Body of pancreas (tissue), 4 donors: ENCODE results near the gene DESI1. TPM values are rescaled to one million over a fixed set of nuclear protein-coding genes. Genes with fewer than 3 reads are reported as not detected.

Experiments
- ATAC-seq: fragments of 150-250 bp; one replicate; pipeline ENCODE4 v1.9.1; 2016
- DNase-seq, 4 donors: peaks; one replicate each; pipeline ENCODE4 v3.0.0-alpha.2; 2019
- H3K27ac ChIP-seq, 4 donors: fragments of 200-600 bp; sonication (generic); 1 replicate in 3 of 4; 2 replicates in 1 of 4; pipeline versions ENCODE4 v1.5.1 to v1.6.1; 2016 to 2019; ENCODE audit warnings: mild to moderate bottlenecking in 1 of 4, mixed read lengths in 1 of 4, moderate library complexity in 1 of 4
- H3K27me3 ChIP-seq, 2 donors: fragments of 200-600 bp; sonication (generic); one replicate each; pipeline ENCODE4 v1.6.0; 2016; ENCODE audit warnings: mild to moderate bottlenecking in 1 of 2
- H3K36me3 ChIP-seq, 2 donors: fragments of 200-600 bp; sonication (generic); replicated peaks in 1 of 2; 2 replicates each; pipeline ENCODE4 v1.5.1; 2016; ENCODE audit warnings: low read depth in 2 of 2; ENCODE audit not compliant: insufficient read depth in 1 of 2
- H3K4me1 ChIP-seq: fragments of 200-600 bp; sonication (generic); one replicate; pipeline ENCODE4 v1.6.0; 2016
- H3K4me3 ChIP-seq, 2 donors: fragments of 200-600 bp; sonication (generic); 1 replicate in 1 of 2; 2 replicates in 1 of 2; pipeline ENCODE4 v1.5.1; 2016 to 2019
- H3K9me3 ChIP-seq, 3 donors: fragments of 200-600 bp; sonication (generic); 1 replicate in 2 of 3; 2 replicates in 1 of 3; pipeline ENCODE4 v1.5.1; 2016
- CTCF ChIP-seq, 7 experiments: fragments of 450-650 bp in 4 of 7; fragments of 200-600 bp in 3 of 7; sonication (generic) in 3 of 7; IDR thresholded peaks; one replicate each; pipeline ENCODE4 v1.5.1; 2016 to 2019; ENCODE audit warnings: antibody characterized with exemption in 7 of 7
- POLR2A ChIP-seq, 3 donors: fragments of 450-650 bp; IDR thresholded peaks; one replicate each; pipeline ENCODE4 v1.6.1; 2016; ENCODE audit warnings: antibody characterized with exemption in 3 of 3, mild to moderate bottlenecking in 2 of 3
- WGBS, 2 donors: methylation state at CpG; one replicate each; pipeline ENCODE4 v1.1.5; 2017; 5-methylcytosine and 5-hydroxymethylcytosine counted together
- intact Hi-C: fragments of 100-400 bp; cut with DNase I; formaldehyde crosslinking; loops from one replicate; pipeline ENCODE4 v1.15.1; 2023
- total RNA-seq, 2 donors: library from RNA; depleted of rRNA; stranded (reverse); fragments of >200 nt; gene quantifications; one replicate each; pipeline ENCODE4 v1.1.0, GENCODE V29; 2016

The DESI1 gene
- total RNA-seq, 2 donors from 2014 or later = 11.2 to 17.1 TPM

- no peaks in the 10 kb centered on the region for H3K9me3 ChIP-seq
- peaks cover 8% of the 10 kb centered on the region for H3K4me1 ChIP-seq
- peaks cover 0 to 8% of the 10 kb centered on the region in 2 donors for H3K36me3 ChIP-seq
- TF ChIP-seq POLR2A (IDR thresholded peaks at IDR 0.05) = no peak
- TF ChIP-seq CTCF (IDR thresholded peaks at IDR 0.05) = no peak
- H3K27ac ChIP-seq = no peak overlapping the region
- intact Hi-C loops = loop anchor here (5.0 kb wide), 1 partner anchor 47 kb away; no protein-coding TSS in a partner anchor
- no peaks in the 10 kb centered on the region for H3K27me3 ChIP-seq
- WGBS, 2 donors = 80 to 83% methylated on average over 7 to 8 of the region's 8 CpGs
- no peak overlapping the region for H3K4me3 ChIP-seq
- no peak for ATAC-seq
- DNase-seq = no peak
Measured at GRCh38 chr22:41598891-41599635, 21.8 kb downstream of the DESI1 start.

- Histone ChIP-seq H3K27me3 (no peaks in the 10 kb centered on the region), H3K27ac (no peak overlapping the region), H3K4me1 (peaks cover 8% of the 10 kb centered on the region), H3K36me3 (peaks cover 0 to 6% of the 10 kb centered on the region in 2 donors), H3K4me3 (no peak overlapping the region), H3K9me3 (no peaks in the 10 kb centered on the region)
- no peak for TF ChIP-seq CTCF (IDR thresholded peaks at IDR 0.05)
- TF ChIP-seq POLR2A (IDR thresholded peaks at IDR 0.05) = no peak
- 88 to 90% methylated on average over 4 to 5 of the region's 5 CpGs for WGBS, 2 donors
- intact Hi-C loops = loop anchor here (5.0 kb wide), 1 partner anchor 46 kb away; no protein-coding TSS in a partner anchor
- DNase-seq = no peak
- no peak for ATAC-seq
Measured at GRCh38 chr22:41598081-41598480, 22.8 kb downstream of the DESI1 start.

GRCh38 chr22:41597635-41597953, 23.2 kb downstream of the DESI1 start:
- no peaks in the 10 kb centered on the region for H3K27me3 ChIP-seq
- TF ChIP-seq CTCF (IDR thresholded peaks at IDR 0.05) (no peak), POLR2A (IDR thresholded peaks at IDR 0.05) (no peak)
- intact Hi-C loops = loop anchor here (5.0 kb wide), 1 partner anchor 45 kb away; no protein-coding TSS in a partner anchor
- DNase-seq (no peak), ATAC-seq (peak; percentile 7)
- peaks cover 8% of the 10 kb centered on the region for H3K4me1 ChIP-seq
- H3K27ac ChIP-seq = peak overlapping the region in 2 of 4 donors; percentile 11 to 36
- no peak overlapping the region for H3K4me3 ChIP-seq
- H3K36me3 ChIP-seq = peaks cover 0 to 2% of the 10 kb centered on the region in 2 donors
- H3K9me3 ChIP-seq = no peaks in the 10 kb centered on the region
- WGBS, 2 donors = 42 to 63% methylated on average over 2 of the region's 2 CpGs

- Histone ChIP-seq H3K9me3 (no peaks in the 10 kb centered on the region), H3K4me1 (peaks cover 8% of the 10 kb centered on the region), H3K36me3 (no peaks in the 10 kb centered on the region), H3K27me3 (no peaks in the 10 kb centered on the region), H3K4me3 (no peak overlapping the region), H3K27ac (peak overlapping the region in 3 of 4 donors; percentile 1 to 36 (median 11))
- intact Hi-C loops = loop anchor here (5.0 kb wide), 1 partner anchor 45 kb away; no protein-coding TSS in a partner anchor
- 32 to 54% methylated on average over 4 to 13 of the region's 13 CpGs for WGBS, 2 donors
- TF ChIP-seq CTCF (IDR thresholded peaks at IDR 0.05) (peak; percentile 67 to 95 (median 91)), POLR2A (IDR thresholded peaks at IDR 0.05) (no peak)
- peak; percentile 78 to 84 (median 80) for DNase-seq
- peak; percentile 98 for ATAC-seq
Measured at GRCh38 chr22:41596776-41597634, 23.8 kb downstream of the DESI1 start.
